Smooth muscle cell (in vitro differentiated cells): ENCODE results near the gene WHAMM. TPM values are rescaled to one million over a fixed set of nuclear protein-coding genes. Genes with fewer than 3 reads are reported as not detected.
"Not testable (repeated sequence)": the region's sequence is repeated elsewhere in the genome, so short reads cannot be mapped to it uniquely, and the experiment has no call there.

Source experiments
- DNase-seq: peaks from one replicate; lab custom pipeline; 2025; ENCODE audit not compliant: unreplicated experiment; lab: John Stamatoyannopoulos, UW
- H2AFZ ChIP-seq: fragments of 200-600 bp; sonication (generic); 2 replicates; pipeline ENCODE4 v1.6.0; 2016; ENCODE audit warnings: antibody characterized with exemption, low read depth, mild to moderate bottlenecking
- H3F3A ChIP-seq: fragments of 200-600 bp; sonication (generic); 2 replicates; pipeline ENCODE4 v1.6.0; 2017; ENCODE audit warnings: antibody characterized with exemption, low read depth
- H3K27ac ChIP-seq: fragments of 200-600 bp; sonication (generic); 2 replicates; pipeline ENCODE4 v1.5.1; 2016; ENCODE audit warnings: low read depth, mild to moderate bottlenecking
- H3K27me3 ChIP-seq: fragments of 200-600 bp; sonication (generic); 2 replicates; pipeline ENCODE4 v1.6.1; 2016; ENCODE audit warnings: low read depth, mild to moderate bottlenecking
- H3K36me3 ChIP-seq: fragments of 200-600 bp; sonication (generic); 2 replicates; pipeline ENCODE4 v1.5.1; 2016; ENCODE audit warnings: low read depth
- H3K4me1 ChIP-seq: fragments of 200-600 bp; sonication (generic); 2 replicates; pipeline ENCODE4 v1.5.1; 2016; ENCODE audit warnings: low read depth
- H3K4me2 ChIP-seq: fragments of 200-600 bp; sonication (generic); 2 replicates; pipeline ENCODE4 v1.6.0; 2016; ENCODE audit warnings: mild to moderate bottlenecking
- H3K4me3 ChIP-seq: fragments of 200-600 bp; sonication (generic); 2 replicates; pipeline ENCODE4 v1.5.1; 2016; ENCODE audit warnings: mild to moderate bottlenecking
- H3K79me2 ChIP-seq: fragments of 200-600 bp; sonication (generic); 2 replicates; pipeline ENCODE4 v1.6.0; 2016; ENCODE audit warnings: low read depth, mild to moderate bottlenecking
- H3K9ac ChIP-seq: fragments of 200-600 bp; sonication (generic); 2 replicates; pipeline ENCODE4 v1.6.0; 2016; ENCODE audit warnings: low read depth
- H3K9me3 ChIP-seq: fragments of 200-600 bp; sonication (generic); replicated peaks from 2 replicates; pipeline ENCODE4 v1.5.1; 2016; ENCODE audit warnings: low read depth
- H4K20me1 ChIP-seq: fragments of 200-600 bp; sonication (generic); 2 replicates; pipeline ENCODE4 v1.6.0; 2016; ENCODE audit warnings: low read depth
- WGBS: methylation state at CpG from one replicate; pipeline ENCODE4 v1.1.7; 2016; ENCODE audit warnings: low lambda C conversion rate; 5-methylcytosine and 5-hydroxymethylcytosine counted together
- polyA plus RNA-seq: library from polyadenylated mRNA; unstranded; fragments of >200 nt; fragmentation: Nextera tagmentation; extraction: Ambion mirVana; gene quantifications from 2 replicates; pipeline ENCODE4 v1.2.1, GENCODE V29; 2016
- total RNA-seq: library from RNA; depleted of rRNA; stranded (reverse); fragments of >200 nt; gene quantifications from 2 replicates; pipeline ENCODE4 v1.2.3, GENCODE V29; 2014
- TF ChIP-seq, protein P1 (sequence below): fragments of 200-600 bp; sonication (generic); IDR thresholded peaks from 2 replicates; pipeline ENCODE4 v1.5.1; 2017; ENCODE audit warnings: borderline replicate concordance, mild to moderate bottlenecking, antibody characterized with exemption; ENCODE audit not compliant: insufficient read depth, poor library complexity, severe bottlenecking

Gene WHAMM
- total and polyA plus RNA-seq, 2 experiments from 2014 or later: 2.2 to 4.1 TPM

DNA sequence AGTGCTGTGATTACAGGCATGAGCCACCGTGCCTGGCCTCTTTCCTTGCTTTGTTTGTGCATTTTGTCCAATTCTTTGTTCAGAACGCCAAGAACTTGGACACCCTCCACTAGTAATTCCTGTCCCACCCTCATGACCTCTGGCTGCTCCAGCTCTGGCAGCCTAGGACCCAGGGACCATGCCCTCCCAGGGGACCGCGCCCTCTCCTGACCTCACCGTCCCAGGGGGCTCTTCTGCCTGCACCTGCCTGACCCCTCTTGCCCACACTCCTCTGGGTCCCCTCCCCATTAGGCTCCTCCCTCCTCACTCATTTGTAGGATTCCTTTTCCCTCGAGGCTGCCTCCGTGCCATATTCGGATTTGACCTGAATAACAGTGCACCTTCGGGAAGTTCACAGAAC lies 44.7 kb upstream of the WHAMM start:
- Histone ChIP-seq H3K4me3 (no peak overlapping the region), H3K4me2 (no peak overlapping the region), H3K27me3 (no peaks in the 10 kb centered on the region), H3F3A (no peaks in the 10 kb centered on the region), H3K4me1 (no peaks in the 10 kb centered on the region), H2AFZ (no peak overlapping the region), H3K9ac (no peak overlapping the region), H3K79me2 (no peaks in the 10 kb centered on the region), H4K20me1 (peaks cover 20% of the 10 kb centered on the region), H3K9me3 (no peaks in the 10 kb centered on the region), H3K36me3 (no peaks in the 10 kb centered on the region), H3K27ac (no peak overlapping the region)
- TF ChIP-seq, protein P1, sequence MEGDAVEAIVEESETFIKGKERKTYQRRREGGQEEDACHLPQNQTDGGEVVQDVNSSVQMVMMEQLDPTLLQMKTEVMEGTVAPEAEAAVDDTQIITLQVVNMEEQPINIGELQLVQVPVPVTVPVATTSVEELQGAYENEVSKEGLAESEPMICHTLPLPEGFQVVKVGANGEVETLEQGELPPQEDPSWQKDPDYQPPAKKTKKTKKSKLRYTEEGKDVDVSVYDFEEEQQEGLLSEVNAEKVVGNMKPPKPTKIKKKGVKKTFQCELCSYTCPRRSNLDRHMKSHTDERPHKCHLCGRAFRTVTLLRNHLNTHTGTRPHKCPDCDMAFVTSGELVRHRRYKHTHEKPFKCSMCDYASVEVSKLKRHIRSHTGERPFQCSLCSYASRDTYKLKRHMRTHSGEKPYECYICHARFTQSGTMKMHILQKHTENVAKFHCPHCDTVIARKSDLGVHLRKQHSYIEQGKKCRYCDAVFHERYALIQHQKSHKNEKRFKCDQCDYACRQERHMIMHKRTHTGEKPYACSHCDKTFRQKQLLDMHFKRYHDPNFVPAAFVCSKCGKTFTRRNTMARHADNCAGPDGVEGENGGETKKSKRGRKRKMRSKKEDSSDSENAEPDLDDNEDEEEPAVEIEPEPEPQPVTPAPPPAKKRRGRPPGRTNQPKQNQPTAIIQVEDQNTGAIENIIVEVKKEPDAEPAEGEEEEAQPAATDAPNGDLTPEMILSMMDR: no peak
- 91% methylated on average over 9 of the region's 9 CpGs for WGBS
- no peak for DNase-seq

DNA sequence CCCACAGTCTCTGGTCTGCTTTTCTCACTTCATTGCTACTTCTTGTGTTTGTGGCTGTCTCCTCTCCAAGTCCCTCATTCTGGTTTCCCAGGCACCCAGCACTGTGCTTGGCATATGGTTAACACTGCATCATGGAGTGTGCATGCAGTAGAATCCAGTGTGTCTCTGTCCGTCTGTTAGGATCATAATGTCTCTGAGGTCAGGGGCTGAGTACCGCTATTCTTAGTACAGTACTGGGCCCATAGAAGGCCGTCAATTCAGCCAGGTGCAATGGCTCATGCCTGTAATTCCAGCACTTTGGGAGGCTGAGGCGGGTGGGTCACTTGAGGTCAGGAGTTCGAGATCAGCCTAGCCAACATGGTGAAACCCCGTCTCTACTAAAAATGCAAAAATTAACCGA lies 43.2 kb upstream of the WHAMM start:
- not testable (repeated sequence) for H2AFZ ChIP-seq, H4K20me1 ChIP-seq
- WGBS: 91% methylated on average over 7 of the region's 7 CpGs

DNA sequence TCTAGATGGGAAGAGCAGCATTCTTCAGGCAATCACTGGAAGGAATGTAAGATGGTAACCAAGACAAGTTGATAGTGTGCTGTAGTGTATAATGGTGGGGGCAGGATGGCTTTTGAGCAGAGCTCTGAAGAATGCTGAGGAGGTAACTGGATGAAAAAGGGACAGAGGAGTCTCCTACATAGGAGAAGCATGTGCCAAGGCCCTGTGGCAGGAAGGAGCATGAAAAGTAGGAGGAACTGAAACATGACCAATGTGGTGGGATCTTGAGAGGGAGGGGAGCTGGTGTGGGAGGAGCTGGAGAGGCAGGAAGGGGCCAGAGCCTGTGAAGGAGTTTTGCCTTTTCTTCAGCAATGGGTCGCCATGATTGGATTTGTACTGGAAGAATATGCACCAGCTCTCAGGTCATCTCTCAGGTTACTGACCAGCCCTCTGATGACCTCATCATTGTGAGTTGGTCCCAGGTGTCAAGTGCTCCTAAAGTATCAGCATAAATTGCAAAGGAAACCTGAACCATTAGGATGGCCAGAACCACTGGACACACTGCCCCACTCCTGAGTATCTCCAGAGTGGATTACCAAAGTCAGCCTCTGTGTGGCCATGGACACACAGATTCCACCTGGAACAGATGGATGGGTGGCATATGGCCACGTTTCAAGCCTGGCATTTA lies 42.1 kb upstream of the WHAMM start:
- peaks cover 4% of the 10 kb centered on the region for H4K20me1 ChIP-seq
- WGBS: 90% methylated on average over 2 of the region's 2 CpGs
- no peak for DNase-seq
- no peaks in the 10 kb centered on the region for H3F3A ChIP-seq
- TF ChIP-seq, protein P1: no peak
- H3K9me3 ChIP-seq: no peaks in the 10 kb centered on the region
- no peak overlapping the region for H3K4me3 ChIP-seq
- no peaks in the 10 kb centered on the region for H3K4me1 ChIP-seq
- H3K9ac ChIP-seq: no peak overlapping the region
- H3K79me2 ChIP-seq: no peaks in the 10 kb centered on the region
- H3K27ac ChIP-seq: no peak overlapping the region
- H3K4me2 ChIP-seq: no peak overlapping the region
- H3K36me3 ChIP-seq: no peaks in the 10 kb centered on the region
- H3K27me3 ChIP-seq: no peaks in the 10 kb centered on the region
- H2AFZ ChIP-seq: no peak overlapping the region

More for the DNA sequence above, 43.2 kb upstream of the WHAMM start:
- not testable (repeated sequence) for H3K9ac ChIP-seq, H3K4me3 ChIP-seq, H3K36me3 ChIP-seq, H3K27me3 ChIP-seq, H3K9me3 ChIP-seq, H3K27ac ChIP-seq, H3K4me1 ChIP-seq, H3F3A ChIP-seq, DNase-seq, H3K4me2 ChIP-seq, H3K79me2 ChIP-seq

GRCh38 chr15:82768414-82769054 lies 40.9 kb upstream of the WHAMM start:
- H3K4me2 ChIP-seq: no peak overlapping the region
- no peak for DNase-seq
- H2AFZ ChIP-seq: no peak overlapping the region
- H3K4me1 ChIP-seq: no peaks in the 10 kb centered on the region
- TF ChIP-seq, protein P1: no peak
- H3F3A ChIP-seq: no peaks in the 10 kb centered on the region
- no peaks in the 10 kb centered on the region for H3K27me3 ChIP-seq
- no peaks in the 10 kb centered on the region for H3K79me2 ChIP-seq
- H4K20me1 ChIP-seq: no peaks in the 10 kb centered on the region
- H3K27ac ChIP-seq: no peak overlapping the region
- no peaks in the 10 kb centered on the region for H3K9me3 ChIP-seq
- 70% methylated on average over 4 of the region's 4 CpGs for WGBS
- H3K4me3 ChIP-seq: no peak overlapping the region
- H3K9ac ChIP-seq: no peak overlapping the region
- H3K36me3 ChIP-seq: no peaks in the 10 kb centered on the region
